Measurements from ENCODE around the gene ZDHHC18.
A peak's percentile ranks its signal among the peaks of the same experiment; 100 is the strongest.
"Not testable (repeated sequence)": the region's sequence is repeated elsewhere in the genome, so short reads cannot be mapped to it uniquely, and the experiment has no call there.

ZDHHC18 gene

DNA sequence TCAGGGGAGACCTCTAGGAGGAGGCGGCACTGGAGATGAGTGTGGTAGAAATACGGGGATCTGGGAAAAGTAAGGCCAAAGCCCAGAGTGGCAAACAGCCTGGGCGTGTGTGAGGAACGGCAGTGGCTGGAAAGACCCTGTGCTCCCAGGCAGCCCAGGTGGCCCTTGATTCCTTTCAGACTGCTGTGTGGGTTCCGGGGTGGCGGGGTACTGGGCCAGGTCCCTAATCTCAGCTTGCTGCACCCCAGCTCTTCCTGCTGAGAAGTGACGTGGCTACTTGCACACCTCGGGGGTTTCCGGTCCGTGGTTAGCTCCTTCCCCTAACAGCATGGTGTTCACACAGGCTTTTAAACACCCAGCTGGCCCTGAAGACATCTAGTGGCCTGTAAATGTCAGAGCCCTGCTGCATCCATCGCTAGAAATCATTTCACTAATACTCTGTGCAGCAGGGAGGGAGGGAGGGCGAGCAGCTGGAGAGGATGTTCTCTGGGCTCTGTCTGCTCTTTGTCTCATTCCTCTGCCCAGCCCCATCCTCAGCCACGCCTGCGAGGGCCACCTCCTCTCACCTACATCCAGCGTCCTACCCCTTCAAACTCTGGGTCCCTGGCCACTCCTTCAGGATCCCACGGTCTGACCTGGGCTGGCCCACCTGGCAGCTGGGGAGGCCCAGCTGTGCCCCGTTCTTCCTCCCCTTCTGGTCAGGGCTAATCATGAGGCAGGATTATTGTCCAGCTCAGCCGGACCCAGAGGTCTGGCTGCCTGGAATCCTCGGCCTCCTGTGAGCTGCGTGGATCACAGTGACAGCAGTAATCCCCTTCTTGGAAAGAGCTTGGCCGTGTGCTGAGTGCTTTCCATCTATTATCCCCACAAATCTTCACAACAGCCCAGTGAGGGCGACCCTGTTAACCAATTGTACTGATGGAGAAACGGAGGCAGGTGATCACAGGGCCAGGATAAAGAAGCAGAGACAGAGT is 7.2 kb downstream of the ZDHHC18 start:
- DNase-seq: peak; percentile 85

DNA sequence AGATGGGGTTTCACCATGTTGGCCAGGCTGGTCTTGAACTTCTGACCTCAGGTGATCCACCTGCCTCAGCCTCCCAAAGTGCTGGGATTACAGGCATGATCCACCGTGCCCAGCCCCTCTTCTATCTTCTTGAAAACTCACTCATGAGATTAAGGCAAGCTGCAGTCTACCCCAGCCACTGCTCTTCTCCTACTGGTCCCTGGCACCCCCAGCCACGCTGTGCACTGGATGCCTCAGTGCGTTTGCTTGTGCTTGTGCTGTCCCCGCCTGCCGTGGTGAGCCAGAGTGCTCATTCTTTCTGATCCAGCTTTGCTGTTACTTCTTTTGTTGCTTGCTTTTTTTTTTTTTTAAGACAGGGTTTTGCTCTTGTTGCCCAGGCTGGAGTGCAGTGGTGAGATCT is 11.2 kb downstream of the ZDHHC18 start:
- not testable (repeated sequence) for DNase-seq

DNA sequence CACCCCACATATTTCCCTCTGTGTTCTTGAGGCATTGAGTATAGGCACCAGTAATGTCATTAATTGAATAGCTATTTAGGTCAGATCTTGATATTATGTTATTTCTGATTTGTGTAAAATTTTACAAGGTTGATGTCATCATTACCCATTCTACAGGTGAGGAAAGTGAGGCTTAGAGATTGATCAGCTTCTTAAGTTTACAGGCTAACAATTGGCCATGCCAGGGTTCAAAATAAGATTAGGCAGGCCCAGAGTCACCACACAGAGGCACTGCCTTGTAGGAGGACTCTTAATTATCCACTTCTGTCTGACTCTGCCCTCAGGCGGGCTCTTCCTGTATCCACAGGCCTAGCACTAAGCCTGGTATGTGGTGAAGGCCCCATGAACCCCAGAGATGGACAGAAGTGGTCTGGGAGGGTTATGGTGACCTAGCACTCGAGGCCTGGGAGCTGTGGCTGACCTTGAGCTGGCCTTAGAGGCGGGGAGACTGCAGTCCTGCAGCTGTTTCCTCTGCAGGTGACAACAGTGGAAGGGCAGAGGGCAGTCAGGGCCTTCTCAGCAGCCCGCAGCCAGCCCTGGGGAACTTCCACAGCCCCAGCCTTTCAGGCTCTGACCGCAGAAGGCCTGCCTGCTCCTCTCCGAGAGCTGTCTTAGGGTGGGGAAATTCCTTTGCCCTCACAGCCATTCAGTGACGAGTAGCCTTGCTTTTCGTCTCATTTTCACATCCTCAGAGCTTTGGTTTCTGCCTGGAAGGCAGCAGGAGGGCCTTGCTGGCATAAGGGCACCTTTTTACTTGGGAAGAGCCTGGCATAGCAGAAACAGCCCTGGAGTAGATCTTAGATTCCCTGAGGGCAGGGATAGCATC is 12.2 kb downstream of the ZDHHC18 start:
- peak; percentile 14 for DNase-seq

DNA sequence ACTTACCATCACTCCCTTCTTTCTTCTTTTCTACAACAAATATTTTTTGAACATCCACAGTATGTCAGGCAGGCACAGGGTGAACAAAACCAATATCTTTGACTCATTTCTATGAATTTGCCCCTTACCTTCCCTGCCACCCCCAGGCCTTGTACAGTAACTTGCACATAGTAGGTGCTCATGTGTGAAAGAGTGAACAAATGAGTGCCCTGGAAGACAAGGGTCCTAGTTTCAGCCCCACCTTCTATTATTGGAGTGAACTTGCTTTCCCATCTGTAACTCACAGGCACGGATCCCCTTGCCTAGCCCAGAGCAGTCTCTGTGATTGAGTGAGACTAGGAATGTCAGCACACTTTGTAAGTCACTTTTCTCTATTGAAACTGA is 12.8 kb downstream of the ZDHHC18 start:
- no peak for DNase-seq

DNA sequence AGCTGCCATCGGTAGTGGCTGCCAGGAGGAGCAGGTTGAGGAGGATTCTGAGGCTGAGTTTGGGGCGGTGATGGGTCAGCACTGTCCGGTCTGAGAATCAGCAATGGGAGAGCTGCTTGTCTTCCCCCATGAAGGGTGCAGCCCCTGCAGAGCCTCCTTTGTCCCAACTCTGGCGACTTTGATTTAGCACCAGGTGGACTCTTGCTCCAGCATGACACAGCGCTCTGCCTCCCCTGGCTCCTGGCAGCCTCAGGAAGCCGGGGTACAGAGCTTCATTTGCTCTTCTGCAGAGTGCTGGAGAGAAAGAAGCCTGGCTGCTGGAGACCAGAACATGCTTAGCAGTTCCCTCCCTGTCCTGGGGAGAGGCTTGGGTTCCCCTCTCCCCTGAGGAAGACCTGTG is 13.3 kb downstream of the ZDHHC18 start:
- DNase-seq: no peak

DNA sequence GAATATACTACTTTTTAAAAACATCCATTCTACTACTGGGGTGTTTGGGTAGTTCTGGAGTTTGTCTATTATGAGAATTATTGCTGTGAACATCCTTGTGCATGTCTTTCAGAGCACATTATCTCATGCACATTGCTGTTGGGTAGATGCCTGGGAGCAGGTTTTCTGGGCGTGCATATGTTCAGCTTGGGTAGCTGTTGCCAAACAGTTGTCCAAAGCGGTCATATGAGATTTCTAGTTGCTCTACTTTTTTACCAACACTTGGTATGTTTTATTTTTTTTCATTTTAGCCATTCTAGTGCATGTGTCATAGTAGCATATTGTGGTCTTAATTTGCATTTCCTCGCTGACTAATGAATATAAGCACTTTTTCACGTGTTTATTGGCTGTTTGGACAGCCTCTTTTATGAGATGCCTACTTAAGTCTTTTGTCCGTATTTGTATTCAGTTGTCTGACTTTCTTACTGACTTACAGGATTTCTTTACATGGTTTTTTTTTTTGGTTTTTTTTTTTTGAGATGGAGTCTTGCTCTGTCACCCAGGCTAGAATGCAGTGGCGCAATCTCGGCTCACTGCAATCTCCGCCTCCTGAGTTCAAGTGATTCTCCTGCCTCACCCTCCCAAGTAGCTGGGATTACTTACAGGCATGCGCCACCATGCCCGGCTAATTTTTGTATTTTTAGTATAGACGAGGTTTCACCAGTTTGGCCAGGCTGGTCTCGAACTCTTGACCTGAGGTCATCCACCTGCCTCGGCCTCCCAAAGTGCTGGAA is 18.1 kb downstream of the ZDHHC18 start:
- DNase-seq: no peak

DNA sequence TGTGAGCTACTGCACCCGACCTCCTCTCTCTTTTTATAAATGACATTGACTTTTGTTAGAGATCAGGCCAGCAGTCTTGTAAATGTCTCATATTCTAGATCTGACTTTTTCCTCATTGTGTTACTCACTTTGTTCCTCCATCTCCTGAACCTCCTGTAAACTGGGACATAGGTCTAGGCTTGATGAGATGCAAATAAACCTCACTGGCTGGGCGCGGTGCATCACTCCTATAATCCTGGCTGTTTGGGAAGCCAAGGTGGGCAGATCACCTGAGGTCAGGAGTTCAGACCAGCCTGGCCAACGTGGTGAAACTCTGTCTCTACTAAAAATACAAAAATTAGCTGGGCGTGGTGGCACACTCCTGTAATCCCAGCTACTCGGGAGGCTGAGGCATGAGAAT is 21.3 kb downstream of the ZDHHC18 start:
- DNase-seq: not testable (repeated sequence)

DNA sequence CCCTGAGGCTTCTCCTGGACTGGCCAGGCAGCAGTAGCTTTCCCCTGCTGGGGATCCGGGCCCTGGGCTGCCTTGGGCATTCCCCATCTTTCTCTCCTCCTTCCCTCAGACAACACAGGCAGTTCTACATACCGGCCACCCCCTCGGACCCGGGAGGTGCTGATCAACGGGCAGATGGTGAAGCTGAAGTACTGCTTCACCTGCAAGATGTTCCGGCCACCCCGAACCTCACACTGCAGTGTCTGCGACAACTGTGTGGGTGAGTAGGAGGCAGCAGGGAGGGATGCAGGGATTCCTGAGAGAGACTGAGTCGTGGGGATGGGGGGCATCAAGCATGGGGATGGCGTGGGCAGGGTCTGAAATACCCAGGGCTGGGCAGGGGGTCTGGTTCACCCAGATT is 22.0 kb downstream of the ZDHHC18 start:
- no peak for DNase-seq

DNA sequence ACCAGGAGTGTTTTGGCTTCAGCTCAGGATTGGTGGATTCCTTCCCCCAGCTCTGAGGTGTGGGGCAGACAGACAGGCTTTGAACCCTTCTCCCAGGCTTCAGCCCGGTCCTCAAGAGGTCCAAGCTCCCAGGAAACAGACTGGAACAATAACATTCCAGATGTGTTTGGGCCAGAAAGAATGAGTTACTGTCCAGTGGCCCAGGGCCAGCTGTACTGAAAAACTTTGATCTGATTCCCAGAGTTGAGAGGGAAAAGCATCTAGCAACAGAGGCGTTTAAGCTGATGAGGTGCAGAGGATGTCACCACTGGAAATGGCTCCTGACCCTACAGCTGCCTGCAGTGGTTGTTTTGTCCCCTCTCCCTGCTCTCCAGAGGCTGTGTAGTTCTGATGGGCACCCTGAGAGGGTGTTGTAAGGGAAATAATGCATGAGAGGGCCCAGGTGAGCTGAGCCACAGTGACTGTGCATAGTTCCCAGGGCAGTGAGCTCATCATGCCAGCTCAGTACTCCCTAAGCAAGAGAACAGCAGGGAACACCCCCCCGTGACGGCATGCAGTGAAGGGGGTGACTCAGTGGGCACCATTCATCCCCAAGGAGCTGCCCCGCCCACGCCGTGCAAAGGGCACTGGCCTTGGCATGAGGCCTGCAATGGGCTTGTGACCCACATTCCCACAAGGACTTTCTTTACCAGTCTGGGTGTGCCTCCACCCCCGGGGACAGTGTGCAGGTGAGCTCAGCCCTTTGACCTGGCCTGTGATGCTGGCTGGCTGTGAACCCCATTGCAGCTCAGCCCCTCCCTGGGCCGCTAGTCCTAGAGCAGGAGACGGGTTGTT is 22.7 kb downstream of the ZDHHC18 start:
- no peak for DNase-seq

DNA sequence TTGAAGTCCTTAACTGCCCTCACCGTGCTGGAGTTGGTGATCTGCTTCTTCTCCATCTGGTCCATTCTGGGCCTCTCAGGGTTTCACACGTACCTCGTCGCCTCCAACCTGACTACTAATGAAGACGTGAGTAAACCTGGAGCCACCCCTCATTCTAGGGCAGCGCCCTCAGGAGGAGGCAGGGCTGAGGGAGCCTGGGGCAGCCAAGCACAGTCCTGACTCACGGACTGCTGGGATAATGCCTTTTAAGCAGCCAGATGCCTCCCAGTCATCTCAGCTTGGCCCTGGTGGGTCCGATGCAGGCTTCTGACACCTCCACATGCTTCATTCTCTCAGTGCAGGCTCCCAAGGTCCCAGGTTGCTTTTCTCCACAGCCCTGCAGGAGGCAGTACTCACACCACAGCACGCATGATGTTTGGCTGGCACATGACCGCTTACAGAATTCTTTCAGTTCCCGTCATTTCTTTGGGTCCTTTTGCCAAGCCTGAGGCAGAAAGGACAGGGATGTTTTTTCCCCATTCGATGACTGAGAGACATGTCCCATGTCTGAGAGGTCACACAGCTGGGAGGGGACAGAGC is 24.7 kb downstream of the ZDHHC18 start:
- DNase-seq: no peak

DNA sequence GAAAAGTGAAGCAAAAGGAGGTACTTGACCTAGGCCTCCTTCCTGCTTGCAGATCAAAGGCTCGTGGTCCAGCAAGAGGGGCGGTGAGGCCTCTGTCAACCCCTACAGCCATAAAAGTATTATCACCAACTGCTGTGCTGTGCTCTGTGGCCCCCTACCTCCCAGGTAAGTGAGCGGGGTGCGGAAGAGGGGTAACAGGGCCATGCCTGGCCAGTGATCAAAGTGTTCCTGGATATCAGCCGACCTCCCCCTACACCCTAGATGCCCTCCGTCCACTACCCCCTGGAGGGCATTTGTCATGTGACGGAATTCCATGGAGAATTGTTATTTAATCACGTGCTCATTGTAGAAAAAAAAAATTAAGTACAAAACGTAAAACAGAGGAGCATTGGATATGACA is 26.2 kb downstream of the ZDHHC18 start:
- DNase-seq: no peak

DNA sequence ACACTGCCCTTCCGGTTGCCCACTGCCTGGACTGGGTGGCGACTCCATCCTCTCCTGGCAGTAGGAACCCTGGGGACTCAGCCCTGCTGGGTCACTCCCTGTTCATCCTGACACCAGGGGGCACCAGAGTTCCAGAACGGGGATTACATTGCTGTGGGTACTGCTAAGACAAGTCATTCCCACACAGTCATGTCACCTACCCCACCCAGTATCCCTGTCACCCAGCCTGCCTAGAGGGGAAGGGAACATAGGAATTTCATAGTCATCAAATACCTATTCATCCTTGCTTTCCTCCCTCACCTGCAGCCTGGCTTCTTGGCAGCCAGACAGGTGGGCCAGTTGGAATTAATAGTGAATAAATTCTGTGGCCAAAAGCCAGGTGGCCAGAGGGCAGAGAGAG is 26.7 kb downstream of the ZDHHC18 start:
- peak; percentile 1 for DNase-seq

DNA sequence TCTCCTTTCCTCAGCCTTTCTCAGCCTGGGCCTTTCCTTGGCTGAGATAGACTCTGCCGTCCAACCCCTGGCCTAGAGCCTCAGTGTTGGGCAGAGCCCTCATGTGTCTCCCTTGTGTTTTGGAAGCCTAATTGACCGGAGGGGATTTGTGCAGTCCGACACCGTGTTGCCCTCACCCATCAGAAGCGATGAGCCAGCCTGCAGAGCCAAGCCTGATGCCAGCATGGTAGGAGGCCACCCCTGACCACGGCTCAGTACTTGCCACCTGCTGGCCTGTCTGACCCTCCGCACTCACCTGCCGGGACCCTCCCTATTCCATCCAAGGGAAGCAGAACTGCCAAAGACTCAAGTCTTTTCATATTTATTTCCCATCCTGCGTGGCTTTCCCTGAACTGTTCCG is 27.1 kb downstream of the ZDHHC18 start:
- no peak for DNase-seq

DNA sequence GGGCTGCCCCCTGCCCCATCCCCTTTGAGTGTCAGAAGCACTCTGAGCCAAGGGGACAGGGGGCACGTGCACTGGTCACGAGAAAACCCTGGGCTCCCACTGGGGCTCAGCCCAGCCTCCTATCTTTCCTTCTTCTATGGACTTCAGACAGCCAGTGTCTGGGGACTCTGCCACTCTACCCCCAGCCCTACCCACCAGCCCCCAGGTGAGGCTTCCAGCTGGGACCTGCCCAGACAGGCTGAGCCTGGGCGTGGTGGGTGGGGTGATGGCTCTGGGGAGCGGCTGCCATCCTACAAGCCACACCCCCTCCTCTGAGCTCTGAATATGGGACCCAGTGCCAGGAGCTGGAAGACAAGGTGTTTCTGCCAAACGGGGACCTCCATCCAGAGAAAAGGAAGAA is 28.4 kb downstream of the ZDHHC18 start:
- DNase-seq: no peak

DNA sequence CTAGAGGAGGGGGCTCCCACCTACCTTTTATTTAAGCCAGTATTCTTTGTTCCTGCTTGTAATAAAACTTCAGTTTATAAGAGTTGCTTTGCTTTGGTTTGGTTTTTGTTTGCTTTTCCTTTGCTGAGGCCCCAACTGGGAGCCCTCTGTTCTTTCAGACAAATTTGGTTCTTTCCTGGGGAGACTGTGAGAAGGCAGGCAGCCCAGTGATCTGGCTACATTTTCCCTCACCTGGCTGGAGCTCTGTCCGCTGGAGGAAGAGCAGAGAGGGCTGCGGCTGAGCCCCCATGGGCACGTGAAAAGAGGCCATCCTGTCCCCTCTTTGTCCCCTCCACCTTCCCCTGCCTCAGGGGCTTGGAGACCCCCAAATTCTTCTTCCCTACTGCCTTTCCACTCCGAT is 29.1 kb downstream of the ZDHHC18 start:
- no peak for DNase-seq

DNA sequence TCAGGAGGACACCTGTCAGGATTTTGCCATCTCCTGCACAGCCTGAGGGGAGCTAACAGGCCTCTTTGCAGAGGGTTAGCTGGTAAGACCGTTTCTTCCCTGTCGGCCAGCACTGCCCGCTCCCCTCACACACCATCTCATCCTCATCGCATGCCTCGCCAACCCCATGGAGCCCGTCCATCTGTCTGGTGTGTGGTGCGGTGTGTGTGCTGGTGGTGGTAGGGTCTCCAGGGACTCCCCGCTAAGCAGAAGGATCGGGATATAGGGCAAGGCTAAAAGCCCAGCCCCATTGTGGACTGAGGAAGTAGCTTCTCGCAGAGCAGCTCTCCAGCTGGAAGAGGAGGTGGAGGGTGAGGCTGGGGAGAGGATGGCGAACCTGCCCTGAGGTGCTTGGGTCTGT is 29.7 kb downstream of the ZDHHC18 start:
- no peak for DNase-seq

DNA sequence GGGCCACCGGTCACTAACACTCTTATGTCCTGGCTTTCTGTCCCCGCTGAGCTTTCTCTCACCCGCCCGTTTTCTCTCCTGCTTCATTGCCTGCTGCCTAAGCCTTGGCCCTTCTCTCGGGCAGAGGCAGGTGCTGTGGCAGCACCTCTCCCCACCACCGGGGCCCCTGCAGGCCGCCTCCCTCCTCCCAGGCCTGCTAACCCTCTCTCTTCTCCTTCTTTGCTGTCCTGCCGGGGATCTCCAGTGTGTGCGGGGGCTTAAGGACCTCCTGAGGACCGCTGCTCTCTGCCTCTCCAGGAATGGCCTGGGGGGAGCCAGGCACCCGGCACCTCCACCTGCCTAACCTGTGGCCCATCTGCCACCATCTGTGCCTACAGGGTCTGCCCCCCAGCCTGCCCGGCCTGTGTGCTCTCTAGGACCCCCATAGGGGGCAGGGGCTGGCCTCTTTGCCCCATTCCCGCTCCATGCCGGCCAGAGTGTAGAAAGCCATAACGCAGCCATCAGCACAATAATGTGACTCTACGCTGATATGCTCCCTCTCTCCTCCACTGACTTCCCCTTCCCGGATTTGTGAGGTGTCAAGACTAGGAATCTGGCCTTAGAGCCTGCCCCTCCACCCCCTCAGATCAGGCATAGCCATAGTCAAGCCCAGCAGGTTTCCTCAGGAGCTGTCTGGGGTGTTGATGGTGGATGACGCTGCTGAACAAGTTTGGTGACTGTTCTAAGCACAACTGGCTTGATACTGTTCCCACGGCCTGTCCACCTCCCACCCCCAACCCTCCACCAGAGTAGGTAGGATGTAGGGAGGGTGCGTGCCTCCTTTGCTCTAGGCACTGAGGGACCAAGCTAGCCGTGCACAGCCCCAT is 30.3 kb downstream of the ZDHHC18 start:
- DNase-seq: no peak

DNA sequence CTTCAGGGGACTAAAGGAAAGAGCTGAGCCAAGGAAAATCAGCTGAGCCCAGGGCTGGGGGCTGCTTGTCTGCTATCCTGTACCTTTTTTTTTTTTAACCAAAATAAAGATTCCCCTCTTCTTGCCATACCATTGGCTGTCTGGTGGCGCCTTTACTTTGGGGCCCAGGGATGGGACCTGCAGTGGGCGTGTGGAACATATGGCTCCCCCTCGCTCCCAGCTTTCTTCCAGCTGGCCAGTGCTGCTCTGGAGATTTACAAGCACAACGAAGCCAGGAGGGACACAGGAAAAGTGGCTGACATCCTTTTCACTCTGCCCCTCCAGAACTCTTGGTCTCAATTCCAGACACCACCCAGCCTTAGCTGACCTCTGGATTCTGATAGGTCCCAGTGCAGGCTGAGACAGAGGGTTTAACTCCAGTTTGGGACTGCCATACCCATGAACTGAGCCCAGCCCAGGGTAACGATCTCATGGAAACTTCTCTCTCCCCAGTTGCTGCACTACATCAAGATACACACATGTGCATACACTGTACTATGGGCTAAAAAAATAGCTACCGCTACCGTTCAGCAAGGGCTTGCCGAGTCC is 31.1 kb downstream of the ZDHHC18 start:
- DNase-seq: no peak

DNA sequence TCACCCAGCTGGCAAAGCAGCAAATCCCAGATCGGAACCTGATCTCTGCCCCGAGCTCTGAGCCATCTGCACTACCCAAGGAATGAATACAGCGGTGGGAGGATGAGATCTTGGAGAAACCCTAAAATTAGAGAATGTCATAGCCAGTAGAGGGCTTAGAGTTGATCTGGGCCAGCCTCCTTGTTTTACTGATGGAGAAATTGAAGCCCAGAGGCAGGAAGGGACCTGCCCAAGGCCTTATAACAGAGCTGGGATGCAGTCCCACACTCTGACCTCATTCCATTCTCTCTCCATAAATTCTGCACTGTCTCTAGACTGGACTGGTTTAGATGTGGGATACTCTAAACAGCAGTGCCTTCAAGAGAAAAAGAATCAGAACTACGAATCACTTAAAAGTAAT is 31.7 kb downstream of the ZDHHC18 start:
- DNase-seq: no peak

DNA sequence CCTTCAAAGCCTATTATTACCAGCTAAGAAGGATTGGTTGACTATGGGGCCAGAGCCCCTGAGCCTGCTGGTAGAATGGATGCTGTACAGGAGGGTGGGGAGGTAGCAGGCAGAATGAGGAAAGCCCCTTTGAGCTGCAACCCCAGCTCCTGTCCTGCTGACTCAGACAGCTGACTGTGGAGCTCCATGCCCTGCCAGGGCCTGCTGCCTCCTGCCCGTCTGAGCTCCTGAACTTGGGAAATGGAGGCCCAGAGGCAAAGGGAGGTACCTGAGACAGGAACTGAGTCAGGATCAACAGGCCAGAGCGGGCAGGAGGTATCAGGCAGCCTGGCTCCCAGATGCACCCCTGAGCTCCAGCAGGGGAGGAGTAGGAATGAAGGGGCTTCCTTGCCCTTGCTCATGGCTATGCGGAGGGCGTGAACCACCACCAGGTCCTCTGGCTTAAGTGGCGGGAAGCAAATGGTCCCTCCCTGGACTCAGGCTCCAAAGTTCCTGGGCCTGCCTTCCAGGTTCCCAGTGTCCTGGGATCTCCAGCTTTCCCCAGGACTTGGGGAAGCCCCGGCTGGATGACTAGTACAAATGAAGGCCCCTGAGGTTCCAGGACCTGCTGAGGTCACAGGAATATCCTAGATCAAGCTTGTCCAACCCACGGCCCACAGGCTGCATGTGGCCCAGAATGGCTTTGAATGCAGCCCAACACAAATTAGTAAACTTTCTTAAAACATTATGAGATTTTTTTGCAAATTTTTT is 32.6 kb downstream of the ZDHHC18 start:
- no peak for DNase-seq

Measured in GF-D8 (cell line).